Measurements from ENCODE around the gene ALX4.

GRCh38 chr11:44320289-44320973 lies 10.5 kb upstream of the ALX4 start:
- TF ChIP-seq GATA2 (CRISPR knock-in tag; IDR thresholded peaks at IDR 0.05) (no peak), ZNF75A (CRISPR knock-in tag; IDR thresholded peaks at IDR 0.05) (no peak), USF1 (CRISPR knock-in tag; IDR thresholded peaks at IDR 0.05) (no peak), EP400 (IDR thresholded peaks at IDR 0.05) (no peak)
